ENCODE results near the gene SLU7.
A peak's percentile ranks its signal among the peaks of the same experiment; 100 is the strongest.

The SLU7 gene

DNA sequence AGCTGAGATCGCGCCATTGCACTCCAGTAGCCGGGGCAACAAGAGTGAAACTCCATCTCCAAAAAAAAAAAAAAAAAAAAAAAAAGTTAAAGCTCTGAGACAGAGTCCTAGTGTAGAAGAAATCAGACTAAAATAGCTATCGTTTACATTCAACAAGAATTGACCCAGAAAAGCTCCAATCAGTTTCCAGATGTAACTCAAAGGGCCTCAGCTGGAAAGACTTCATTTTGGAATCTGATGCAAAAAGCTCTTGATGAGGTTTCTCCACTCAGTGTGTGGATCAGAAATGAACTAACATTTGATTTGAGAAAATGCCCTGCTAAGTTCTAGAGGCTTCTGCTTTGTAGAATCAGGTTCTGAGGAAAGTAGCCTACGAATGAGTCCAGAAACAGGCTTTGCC, 41.2 kb downstream of the SLU7 start:
- Histone ChIP-seq H3K4me1 (ENCODE audit: control insufficient read depth in 1 of 2, insufficient read depth in 1 of 2, low read depth in 1 of 2, low read length in 1 of 2) (no peaks in the 10 kb centered on the region), H3K27ac (no peak overlapping the region), H3K27me3 (peaks cover 55% of the 10 kb centered on the region), H3K4me3 (ENCODE audit: low read depth in 1 of 2, low read length in 1 of 2) (no peak overlapping the region), H3K36me3 (no peaks in the 10 kb centered on the region), H3K9me3 (no peaks in the 10 kb centered on the region)
- TF ChIP-seq, protein P1, sequence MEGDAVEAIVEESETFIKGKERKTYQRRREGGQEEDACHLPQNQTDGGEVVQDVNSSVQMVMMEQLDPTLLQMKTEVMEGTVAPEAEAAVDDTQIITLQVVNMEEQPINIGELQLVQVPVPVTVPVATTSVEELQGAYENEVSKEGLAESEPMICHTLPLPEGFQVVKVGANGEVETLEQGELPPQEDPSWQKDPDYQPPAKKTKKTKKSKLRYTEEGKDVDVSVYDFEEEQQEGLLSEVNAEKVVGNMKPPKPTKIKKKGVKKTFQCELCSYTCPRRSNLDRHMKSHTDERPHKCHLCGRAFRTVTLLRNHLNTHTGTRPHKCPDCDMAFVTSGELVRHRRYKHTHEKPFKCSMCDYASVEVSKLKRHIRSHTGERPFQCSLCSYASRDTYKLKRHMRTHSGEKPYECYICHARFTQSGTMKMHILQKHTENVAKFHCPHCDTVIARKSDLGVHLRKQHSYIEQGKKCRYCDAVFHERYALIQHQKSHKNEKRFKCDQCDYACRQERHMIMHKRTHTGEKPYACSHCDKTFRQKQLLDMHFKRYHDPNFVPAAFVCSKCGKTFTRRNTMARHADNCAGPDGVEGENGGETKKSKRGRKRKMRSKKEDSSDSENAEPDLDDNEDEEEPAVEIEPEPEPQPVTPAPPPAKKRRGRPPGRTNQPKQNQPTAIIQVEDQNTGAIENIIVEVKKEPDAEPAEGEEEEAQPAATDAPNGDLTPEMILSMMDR (IDR thresholded peaks at IDR 0.05) = no peak

GRCh38 chr5:160376416-160376815, 42.5 kb downstream of the SLU7 start:
- H3K27ac ChIP-seq = no peak overlapping the region
- TF ChIP-seq, protein P1 (IDR thresholded peaks at IDR 0.05) = no peak
- H3K4me3 ChIP-seq (ENCODE audit: low read depth in 1 of 2, low read length in 1 of 2) = no peak overlapping the region
- H3K36me3 ChIP-seq = no peaks in the 10 kb centered on the region
- peaks cover 58% of the 10 kb centered on the region for H3K27me3 ChIP-seq
- no peaks in the 10 kb centered on the region for H3K4me1 ChIP-seq (ENCODE audit: control insufficient read depth in 1 of 2, insufficient read depth in 1 of 2, low read depth in 1 of 2, low read length in 1 of 2)
- no peaks in the 10 kb centered on the region for H3K9me3 ChIP-seq

DNA sequence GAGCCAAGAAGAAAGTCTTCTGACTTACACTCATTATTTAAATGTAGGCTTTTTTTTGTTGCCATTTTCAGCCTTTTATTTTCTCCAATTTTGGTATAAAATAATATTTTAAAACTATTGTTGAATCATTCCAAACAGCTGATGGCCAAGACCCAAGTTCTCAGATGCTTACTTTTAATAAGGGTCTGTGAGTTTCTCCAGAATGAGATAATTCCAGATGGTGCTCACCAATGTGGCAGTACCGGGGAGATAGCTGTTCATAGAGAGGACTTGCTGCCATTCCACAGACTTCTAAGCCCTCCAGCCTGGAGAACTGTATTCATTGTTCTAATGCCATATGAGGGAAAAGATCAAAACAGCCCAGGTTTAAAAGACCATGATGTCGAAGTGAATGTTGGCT, 43.2 kb downstream of the SLU7 start:
- no peaks in the 10 kb centered on the region for H3K36me3 ChIP-seq
- peaks cover 0 to under 1% of the 10 kb centered on the region in 2 experiments for H3K4me1 ChIP-seq (ENCODE audit: control insufficient read depth in 1 of 2, insufficient read depth in 1 of 2, low read depth in 1 of 2, low read length in 1 of 2)
- TF ChIP-seq, protein P1 (IDR thresholded peaks at IDR 0.05) = no peak

DNA sequence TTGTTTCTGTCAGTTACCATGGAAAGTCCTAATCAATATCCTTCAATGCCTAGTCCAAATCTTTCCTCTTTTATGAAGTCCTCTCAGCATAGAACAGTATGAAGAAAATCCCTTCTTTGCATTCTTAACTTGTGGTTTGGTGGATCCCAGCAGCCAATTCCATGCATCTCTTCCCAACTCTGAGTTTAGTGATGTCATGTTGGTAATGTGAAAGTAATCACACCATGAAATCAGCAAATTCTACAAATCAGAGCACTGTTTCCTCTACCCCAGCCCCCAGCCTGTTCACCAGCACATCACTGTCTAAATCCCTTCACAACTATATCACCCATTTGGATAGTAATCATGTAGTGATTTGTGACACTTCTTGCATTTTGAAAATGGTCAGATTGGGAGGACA, 43.7 kb downstream of the SLU7 start:
- Histone ChIP-seq H3K9me3 (no peaks in the 10 kb centered on the region), H3K27ac (no peak overlapping the region), H3K36me3 (no peaks in the 10 kb centered on the region), H3K27me3 (peaks cover 70% of the 10 kb centered on the region), H3K4me1 (ENCODE audit: control insufficient read depth in 1 of 2, insufficient read depth in 1 of 2, low read depth in 1 of 2, low read length in 1 of 2) (peaks cover 4 to 6% of the 10 kb centered on the region in 2 experiments), H3K4me3 (ENCODE audit: low read depth in 1 of 2, low read length in 1 of 2) (no peak overlapping the region)
- TF ChIP-seq, protein P1 (IDR thresholded peaks at IDR 0.05) = no peak

More for the DNA sequence above, 43.2 kb downstream of the SLU7 start:
- Histone ChIP-seq H3K4me3 (ENCODE audit: low read depth in 1 of 2, low read length in 1 of 2) (no peak overlapping the region), H3K9me3 (no peaks in the 10 kb centered on the region), H3K27me3 (peaks cover 64% of the 10 kb centered on the region), H3K27ac (no peak overlapping the region)

DNA sequence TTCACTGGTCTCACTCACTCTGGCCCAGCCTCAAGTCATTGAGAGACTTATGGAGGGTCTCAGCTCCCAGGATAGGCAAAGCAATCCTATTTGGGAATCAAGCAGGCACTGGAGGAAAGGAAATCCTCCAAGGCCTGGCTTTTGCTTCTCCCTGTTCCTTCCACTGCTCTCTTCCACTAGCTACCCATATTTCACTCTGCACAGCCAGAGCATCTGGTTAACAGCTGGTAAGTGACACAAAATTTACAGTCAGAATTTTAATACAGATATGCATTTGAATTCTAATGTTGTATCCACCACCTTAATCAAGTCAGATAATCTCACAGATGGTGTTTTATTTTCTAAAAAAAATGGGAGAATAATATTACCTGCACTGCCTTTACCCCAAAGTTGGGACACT, 47.6 kb downstream of the SLU7 start:
- no peaks in the 10 kb centered on the region for H3K36me3 ChIP-seq
- no peak overlapping the region for H3K27ac ChIP-seq
- H3K4me1 ChIP-seq (ENCODE audit: control insufficient read depth in 1 of 2, insufficient read depth in 1 of 2, low read depth in 1 of 2, low read length in 1 of 2) = peaks cover 10 to 13% of the 10 kb centered on the region in 2 experiments
- peaks cover 92% of the 10 kb centered on the region for H3K27me3 ChIP-seq
- H3K9me3 ChIP-seq = no peaks in the 10 kb centered on the region
- TF ChIP-seq, protein P1 (IDR thresholded peaks at IDR 0.05) = no peak
- no peak overlapping the region for H3K4me3 ChIP-seq (ENCODE audit: low read depth in 1 of 2, low read length in 1 of 2)

- Histone ChIP-seq H3K36me3 (no peaks in the 10 kb centered on the region), H3K4me1 (ENCODE audit: control insufficient read depth in 1 of 2, insufficient read depth in 1 of 2, low read depth in 1 of 2, low read length in 1 of 2) (peaks cover 10 to 13% of the 10 kb centered on the region in 2 experiments), H3K9me3 (no peaks in the 10 kb centered on the region), H3K4me3 (ENCODE audit: low read depth in 1 of 2, low read length in 1 of 2) (peak overlapping the region; percentile 61 to 63), H3K27ac (no peak overlapping the region), H3K27me3 (peaks cover 86% of the 10 kb centered on the region)
- TF ChIP-seq, protein P1 (IDR thresholded peaks at IDR 0.05) = no peak
These were observed 48.2 kb downstream of the SLU7 start for GRCh38 chr5:160370713-160371034.

Data from neutrophil (primary cell).